ENCODE results near the gene CCER1.

DNA sequence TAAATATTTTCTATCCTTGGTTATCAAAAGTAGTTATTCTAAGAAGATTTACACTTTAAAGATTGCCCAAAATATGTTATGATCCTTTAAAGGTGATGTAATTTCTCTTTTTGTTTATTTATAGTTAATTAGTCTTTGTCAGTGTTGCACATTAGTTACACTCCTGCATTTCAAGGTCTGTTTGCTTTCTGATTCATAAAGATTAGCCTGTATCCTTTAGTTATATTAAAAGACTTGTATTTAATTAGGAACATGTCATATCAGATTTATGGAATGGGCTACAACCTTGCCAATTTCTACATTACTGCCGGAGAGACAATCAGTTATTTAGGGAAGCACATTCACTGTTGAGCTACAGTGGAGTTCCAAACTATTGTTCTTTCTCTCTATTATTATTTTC, 46.3 kb upstream of the CCER1 start:
- TF ChIP-seq CTCF (IDR thresholded peaks at IDR 0.05) (no peak), POLR2A (IDR thresholded peaks at IDR 0.05) (no peak), POLR2AphosphoS5 (IDR thresholded peaks at IDR 0.05; ENCODE audit: insufficient read depth in 1 of 2, low read depth in 1 of 2) (no peak)

Data from vagina (tissue), 2 donors.